GM04503 (cell line): ENCODE results near the gene CDV3.
A peak's percentile ranks its signal among the peaks of the same experiment; 100 is the strongest.

Experiments
- DNase-seq: peaks from one replicate; pipeline ENCODE4 v3.0.0-alpha.2; 2012; ENCODE audit warnings: low read depth

Gene CDV3

GRCh38 chr3:133568294-133569014 is 5.0 kb upstream of the CDV3 start:
- peak; percentile 76 for DNase-seq

- DNase-seq, result peak; percentile 88
These were observed 3.1 kb upstream of the CDV3 start for GRCh38 chr3:133570139-133570936.

- no peak for DNase-seq
These were observed 2.6 kb upstream of the CDV3 start for GRCh38 chr3:133570937-133571320.

GRCh38 chr3:133572158-133573053 is 1.1 kb upstream of the CDV3 start:
- DNase-seq, result no peak

GRCh38 chr3:133573054-133573628 is 345 bp upstream of the CDV3 start:
- peak; percentile 99 for DNase-seq

GRCh38 chr3:133574260-133574881 is 885 bp downstream of the CDV3 start:
- DNase-seq, result no peak

GRCh38 chr3:133575086-133575485 is 1.6 kb downstream of the CDV3 start:
- DNase-seq, result no peak

- DNase-seq, result no peak
These were observed 2.7 kb downstream of the CDV3 start for GRCh38 chr3:133576169-133576568.

- DNase-seq, result no peak
These were observed 5.2 kb downstream of the CDV3 start for GRCh38 chr3:133578548-133579191.

- no peak for DNase-seq
These were observed 9.9 kb downstream of the CDV3 start for GRCh38 chr3:133583396-133583795.

GRCh38 chr3:133588035-133588434 is 14.5 kb downstream of the CDV3 start:
- no peak for DNase-seq

GRCh38 chr3:133588784-133589465 is 15.4 kb downstream of the CDV3 start:
- DNase-seq, result no peak

GRCh38 chr3:133589503-133589902 is 16.0 kb downstream of the CDV3 start:
- no peak for DNase-seq

GRCh38 chr3:133591271-133591742 is 17.8 kb downstream of the CDV3 start:
- peak; percentile 44 for DNase-seq

- DNase-seq, result no peak
These were observed 19.4 kb downstream of the CDV3 start for GRCh38 chr3:133592843-133593242.

GRCh38 chr3:133593243-133593642 is 19.8 kb downstream of the CDV3 start:
- DNase-seq, result no peak

GRCh38 chr3:133595341-133595740 is 21.9 kb downstream of the CDV3 start:
- DNase-seq, result no peak

- DNase-seq, result no peak
These were observed 24.9 kb downstream of the CDV3 start for GRCh38 chr3:133598405-133598804.

- DNase-seq, result no peak
These were observed 25.8 kb downstream of the CDV3 start for GRCh38 chr3:133599280-133599679.

GRCh38 chr3:133600572-133601081 is 27.1 kb downstream of the CDV3 start:
- DNase-seq, result no peak
